Measurements from ENCODE around the gene LKAAEAR1. TPM values are rescaled to one million over a fixed set of nuclear protein-coding genes. Genes with fewer than 3 reads are reported as not detected.

The LKAAEAR1 gene
- total and polyA plus RNA-seq, 2 of the 13 experiments (the other 11 are each of a cell fraction or from before 2014, with no cell fraction given), result not detected

DNA sequence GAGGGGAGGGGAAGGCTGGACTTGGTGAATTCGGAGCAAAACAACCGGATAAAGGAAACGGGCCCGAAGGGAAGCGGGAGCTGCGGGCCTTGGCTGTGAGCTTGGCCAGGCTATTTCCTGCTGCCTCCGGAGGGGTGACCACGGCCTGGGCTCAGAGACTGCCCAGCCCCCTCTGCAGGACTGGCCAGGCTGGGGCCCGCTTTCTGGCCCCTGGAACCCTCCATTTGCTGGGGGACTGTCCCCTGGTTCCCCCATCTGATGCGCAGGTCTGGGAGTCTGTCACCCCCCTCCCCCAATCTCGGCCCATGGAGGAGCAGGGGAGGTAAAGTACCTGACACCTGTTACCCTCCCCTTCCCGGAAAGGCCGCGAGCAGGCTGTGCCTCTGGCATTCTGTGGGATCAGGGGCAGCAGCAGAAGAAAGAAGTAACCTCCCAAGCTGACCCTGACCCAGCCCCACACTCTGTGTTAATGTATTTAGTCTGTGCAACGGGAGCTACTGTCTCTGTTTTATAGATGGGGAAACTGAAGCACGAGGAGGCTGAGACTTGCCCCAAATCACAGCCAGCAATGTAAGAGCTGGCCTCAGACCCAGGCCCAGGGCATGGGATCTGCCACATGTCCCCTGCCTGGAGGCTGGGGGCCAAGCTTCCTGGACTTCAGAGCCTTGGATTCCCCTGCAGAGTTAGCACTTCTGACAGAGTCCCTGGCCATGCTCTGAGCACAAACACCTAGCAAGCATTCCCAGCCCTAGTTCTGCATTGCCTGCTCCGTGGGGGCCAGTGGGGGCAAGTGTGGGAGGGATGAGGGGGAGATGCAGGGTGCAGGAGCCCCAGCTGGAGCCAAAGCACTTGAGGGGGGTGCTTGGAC, 44.7 kb downstream of the LKAAEAR1 start (continued):
- TF ChIP-seq, protein P1, sequence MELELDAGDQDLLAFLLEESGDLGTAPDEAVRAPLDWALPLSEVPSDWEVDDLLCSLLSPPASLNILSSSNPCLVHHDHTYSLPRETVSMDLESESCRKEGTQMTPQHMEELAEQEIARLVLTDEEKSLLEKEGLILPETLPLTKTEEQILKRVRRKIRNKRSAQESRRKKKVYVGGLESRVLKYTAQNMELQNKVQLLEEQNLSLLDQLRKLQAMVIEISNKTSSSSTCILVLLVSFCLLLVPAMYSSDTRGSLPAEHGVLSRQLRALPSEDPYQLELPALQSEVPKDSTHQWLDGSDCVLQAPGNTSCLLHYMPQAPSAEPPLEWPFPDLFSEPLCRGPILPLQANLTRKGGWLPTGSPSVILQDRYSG (CRISPR knock-in tag; IDR thresholded peaks at IDR 0.05), result no peak
- TF ChIP-seq, protein P2, sequence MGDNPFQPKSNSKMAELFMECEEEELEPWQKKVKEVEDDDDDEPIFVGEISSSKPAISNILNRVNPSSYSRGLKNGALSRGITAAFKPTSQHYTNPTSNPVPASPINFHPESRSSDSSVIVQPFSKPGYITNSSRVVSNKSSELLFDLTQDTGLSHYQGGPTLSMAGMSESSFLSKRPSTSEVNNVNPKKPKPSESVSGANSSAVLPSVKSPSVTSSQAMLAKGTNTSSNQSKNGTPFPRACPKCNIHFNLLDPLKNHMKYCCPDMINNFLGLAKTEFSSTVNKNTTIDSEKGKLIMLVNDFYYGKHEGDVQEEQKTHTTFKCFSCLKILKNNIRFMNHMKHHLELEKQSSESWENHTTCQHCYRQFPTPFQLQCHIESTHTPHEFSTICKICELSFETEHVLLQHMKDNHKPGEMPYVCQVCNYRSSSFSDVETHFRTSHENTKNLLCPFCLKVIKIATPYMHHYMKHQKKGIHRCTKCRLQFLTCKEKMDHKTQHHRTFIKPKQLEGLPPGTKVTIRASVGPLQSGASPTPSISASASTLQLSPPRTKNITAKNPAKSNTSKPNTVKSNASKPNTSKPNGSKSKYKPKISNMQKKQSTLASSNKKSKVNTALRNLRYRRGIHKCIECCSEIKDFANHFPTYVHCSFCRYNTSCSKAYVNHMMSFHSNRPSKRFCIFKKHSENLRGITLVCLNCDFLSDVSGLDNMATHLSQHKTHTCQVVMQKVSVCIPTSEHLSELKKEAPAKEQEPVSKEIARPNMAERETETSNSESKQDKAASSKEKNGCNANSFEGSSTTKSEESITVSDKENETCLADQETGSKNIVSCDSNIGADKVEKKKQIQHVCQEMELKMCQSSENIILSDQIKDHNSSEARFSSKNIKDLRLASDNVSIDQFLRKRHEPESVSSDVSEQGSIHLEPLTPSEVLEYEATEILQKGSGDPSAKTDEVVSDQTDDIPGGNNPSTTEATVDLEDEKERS (CRISPR knock-in tag; IDR thresholded peaks at IDR 0.05), result no peak; the same call in 1 of the 2 replicates
- TF ChIP-seq, protein P3, sequence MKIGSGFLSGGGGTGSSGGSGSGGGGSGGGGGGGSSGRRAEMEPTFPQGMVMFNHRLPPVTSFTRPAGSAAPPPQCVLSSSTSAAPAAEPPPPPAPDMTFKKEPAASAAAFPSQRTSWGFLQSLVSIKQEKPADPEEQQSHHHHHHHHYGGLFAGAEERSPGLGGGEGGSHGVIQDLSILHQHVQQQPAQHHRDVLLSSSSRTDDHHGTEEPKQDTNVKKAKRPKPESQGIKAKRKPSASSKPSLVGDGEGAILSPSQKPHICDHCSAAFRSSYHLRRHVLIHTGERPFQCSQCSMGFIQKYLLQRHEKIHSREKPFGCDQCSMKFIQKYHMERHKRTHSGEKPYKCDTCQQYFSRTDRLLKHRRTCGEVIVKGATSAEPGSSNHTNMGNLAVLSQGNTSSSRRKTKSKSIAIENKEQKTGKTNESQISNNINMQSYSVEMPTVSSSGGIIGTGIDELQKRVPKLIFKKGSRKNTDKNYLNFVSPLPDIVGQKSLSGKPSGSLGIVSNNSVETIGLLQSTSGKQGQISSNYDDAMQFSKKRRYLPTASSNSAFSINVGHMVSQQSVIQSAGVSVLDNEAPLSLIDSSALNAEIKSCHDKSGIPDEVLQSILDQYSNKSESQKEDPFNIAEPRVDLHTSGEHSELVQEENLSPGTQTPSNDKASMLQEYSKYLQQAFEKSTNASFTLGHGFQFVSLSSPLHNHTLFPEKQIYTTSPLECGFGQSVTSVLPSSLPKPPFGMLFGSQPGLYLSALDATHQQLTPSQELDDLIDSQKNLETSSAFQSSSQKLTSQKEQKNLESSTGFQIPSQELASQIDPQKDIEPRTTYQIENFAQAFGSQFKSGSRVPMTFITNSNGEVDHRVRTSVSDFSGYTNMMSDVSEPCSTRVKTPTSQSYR (CRISPR knock-in tag; IDR thresholded peaks at IDR 0.05; ENCODE audit: borderline replicate concordance), result peak; percentile 34; the same call in 1 of the 2 replicates
- TF ChIP-seq, protein P4, sequence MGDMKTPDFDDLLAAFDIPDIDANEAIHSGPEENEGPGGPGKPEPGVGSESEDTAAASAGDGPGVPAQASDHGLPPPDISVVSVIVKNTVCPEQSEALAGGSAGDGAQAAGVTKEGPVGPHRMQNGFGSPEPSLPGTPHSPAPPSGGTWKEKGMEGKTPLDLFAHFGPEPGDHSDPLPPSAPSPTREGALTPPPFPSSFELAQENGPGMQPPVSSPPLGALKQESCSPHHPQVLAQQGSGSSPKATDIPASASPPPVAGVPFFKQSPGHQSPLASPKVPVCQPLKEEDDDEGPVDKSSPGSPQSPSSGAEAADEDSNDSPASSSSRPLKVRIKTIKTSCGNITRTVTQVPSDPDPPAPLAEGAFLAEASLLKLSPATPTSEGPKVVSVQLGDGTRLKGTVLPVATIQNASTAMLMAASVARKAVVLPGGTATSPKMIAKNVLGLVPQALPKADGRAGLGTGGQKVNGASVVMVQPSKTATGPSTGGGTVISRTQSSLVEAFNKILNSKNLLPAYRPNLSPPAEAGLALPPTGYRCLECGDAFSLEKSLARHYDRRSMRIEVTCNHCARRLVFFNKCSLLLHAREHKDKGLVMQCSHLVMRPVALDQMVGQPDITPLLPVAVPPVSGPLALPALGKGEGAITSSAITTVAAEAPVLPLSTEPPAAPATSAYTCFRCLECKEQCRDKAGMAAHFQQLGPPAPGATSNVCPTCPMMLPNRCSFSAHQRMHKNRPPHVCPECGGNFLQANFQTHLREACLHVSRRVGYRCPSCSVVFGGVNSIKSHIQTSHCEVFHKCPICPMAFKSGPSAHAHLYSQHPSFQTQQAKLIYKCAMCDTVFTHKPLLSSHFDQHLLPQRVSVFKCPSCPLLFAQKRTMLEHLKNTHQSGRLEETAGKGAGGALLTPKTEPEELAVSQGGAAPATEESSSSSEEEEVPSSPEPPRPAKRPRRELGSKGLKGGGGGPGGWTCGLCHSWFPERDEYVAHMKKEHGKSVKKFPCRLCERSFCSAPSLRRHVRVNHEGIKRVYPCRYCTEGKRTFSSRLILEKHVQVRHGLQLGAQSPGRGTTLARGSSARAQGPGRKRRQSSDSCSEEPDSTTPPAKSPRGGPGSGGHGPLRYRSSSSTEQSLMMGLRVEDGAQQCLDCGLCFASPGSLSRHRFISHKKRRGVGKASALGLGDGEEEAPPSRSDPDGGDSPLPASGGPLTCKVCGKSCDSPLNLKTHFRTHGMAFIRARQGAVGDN (CRISPR knock-in tag; IDR thresholded peaks at IDR 0.05), result peak; percentile 38; the same call in 1 of the 2 replicates
- no peak for TF ChIP-seq GABPB1 (CRISPR knock-in tag; IDR thresholded peaks at IDR 0.05)
- no peak for TF ChIP-seq CBX2 (IDR thresholded peaks at IDR 0.05; ENCODE audit: low read depth, low read length)
- TF ChIP-seq CBX2 (CRISPR knock-in tag; IDR thresholded peaks at IDR 0.05; ENCODE audit: low read depth), result no peak
- no peak for TF ChIP-seq NCOR1 (IDR thresholded peaks at IDR 0.05; ENCODE audit: borderline replicate concordance, low read length)
- no peak for TF ChIP-seq NFKB2 (CRISPR knock-in tag; IDR thresholded peaks at IDR 0.05; ENCODE audit: borderline replicate concordance)
- no peak for TF ChIP-seq HNF4A (CRISPR knock-in tag; IDR thresholded peaks at IDR 0.05)
- no peak for TF ChIP-seq MAFK (conservative IDR thresholded peaks at IDR 0.05 in 1 of 2, IDR thresholded peaks at IDR 0.05 in 1 of 2; ENCODE audit: low read length in 2 of 2)
- no peak for TF ChIP-seq KLF11 (CRISPR knock-in tag; IDR thresholded peaks at IDR 0.05)
- TF ChIP-seq, protein P5, sequence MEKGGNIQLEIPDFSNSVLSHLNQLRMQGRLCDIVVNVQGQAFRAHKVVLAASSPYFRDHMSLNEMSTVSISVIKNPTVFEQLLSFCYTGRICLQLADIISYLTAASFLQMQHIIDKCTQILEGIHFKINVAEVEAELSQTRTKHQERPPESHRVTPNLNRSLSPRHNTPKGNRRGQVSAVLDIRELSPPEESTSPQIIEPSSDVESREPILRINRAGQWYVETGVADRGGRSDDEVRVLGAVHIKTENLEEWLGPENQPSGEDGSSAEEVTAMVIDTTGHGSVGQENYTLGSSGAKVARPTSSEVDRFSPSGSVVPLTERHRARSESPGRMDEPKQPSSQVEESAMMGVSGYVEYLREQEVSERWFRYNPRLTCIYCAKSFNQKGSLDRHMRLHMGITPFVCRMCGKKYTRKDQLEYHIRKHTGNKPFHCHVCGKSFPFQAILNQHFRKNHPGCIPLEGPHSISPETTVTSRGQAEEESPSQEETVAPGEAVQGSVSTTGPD (CRISPR knock-in tag; IDR thresholded peaks at IDR 0.05), result no peak
- no peak for TF ChIP-seq ZKSCAN8 (CRISPR knock-in tag; IDR thresholded peaks at IDR 0.05; ENCODE audit: borderline replicate concordance)
- no peak for TF ChIP-seq ATF1 (CRISPR knock-in tag; IDR thresholded peaks at IDR 0.05)
- TF ChIP-seq ZNF878 (CRISPR knock-in tag; IDR thresholded peaks at IDR 0.05), result no peak

Measured in HepG2 (cell line).